GM18502 (cell line): ENCODE data around the gene LTB.

Experiments
- ATAC-seq: cut with Tn5 transposase; IDR thresholded peaks from one replicate; pipeline ENCODE4 v1.9.1; 2021; ENCODE audit warnings: mild to moderate bottlenecking; ENCODE audit not compliant: unreplicated experiment, poor library complexity

The LTB gene

DNA sequence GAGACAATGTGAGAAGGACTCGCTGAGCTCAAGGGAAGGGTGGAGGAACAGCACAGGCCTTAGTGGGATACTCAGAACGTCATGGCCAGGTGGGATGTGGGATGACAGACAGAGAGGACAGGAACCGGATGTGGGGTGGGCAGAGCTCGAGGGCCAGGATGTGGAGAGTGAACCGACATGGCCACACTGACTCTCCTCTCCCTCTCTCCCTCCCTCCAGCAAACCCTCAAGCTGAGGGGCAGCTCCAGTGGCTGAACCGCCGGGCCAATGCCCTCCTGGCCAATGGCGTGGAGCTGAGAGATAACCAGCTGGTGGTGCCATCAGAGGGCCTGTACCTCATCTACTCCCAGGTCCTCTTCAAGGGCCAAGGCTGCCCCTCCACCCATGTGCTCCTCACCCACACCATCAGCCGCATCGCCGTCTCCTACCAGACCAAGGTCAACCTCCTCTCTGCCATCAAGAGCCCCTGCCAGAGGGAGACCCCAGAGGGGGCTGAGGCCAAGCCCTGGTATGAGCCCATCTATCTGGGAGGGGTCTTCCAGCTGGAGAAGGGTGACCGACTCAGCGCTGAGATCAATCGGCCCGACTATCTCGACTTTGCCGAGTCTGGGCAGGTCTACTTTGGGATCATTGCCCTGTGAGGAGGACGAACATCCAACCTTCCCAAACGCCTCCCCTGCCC, 5.2 kb downstream of the LTB start:
- no peak for ATAC-seq

DNA sequence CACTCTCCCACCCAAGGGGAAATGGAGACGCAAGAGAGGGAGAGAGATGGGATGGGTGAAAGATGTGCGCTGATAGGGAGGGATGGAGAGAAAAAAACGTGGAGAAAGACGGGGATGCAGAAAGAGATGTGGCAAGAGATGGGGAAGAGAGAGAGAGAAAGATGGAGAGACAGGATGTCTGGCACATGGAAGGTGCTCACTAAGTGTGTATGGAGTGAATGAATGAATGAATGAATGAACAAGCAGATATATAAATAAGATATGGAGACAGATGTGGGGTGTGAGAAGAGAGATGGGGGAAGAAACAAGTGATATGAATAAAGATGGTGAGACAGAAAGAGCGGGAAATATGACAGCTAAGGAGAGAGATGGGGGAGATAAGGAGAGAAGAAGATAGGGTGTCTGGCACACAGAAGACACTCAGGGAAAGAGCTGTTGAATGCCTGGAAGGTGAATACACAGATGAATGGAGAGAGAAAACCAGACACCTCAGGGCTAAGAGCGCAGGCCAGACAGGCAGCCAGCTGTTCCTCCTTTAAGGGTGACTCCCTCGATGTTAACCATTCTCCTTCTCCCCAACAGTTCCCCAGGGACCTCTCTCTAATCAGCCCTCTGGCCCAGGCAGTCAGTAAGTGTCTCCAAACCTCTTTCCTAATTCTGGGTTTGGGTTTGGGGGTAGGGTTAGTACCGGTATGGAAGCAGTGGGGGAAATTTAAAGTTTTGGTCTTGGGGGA, 6.1 kb downstream of the LTB start:
- no peak for ATAC-seq

DNA sequence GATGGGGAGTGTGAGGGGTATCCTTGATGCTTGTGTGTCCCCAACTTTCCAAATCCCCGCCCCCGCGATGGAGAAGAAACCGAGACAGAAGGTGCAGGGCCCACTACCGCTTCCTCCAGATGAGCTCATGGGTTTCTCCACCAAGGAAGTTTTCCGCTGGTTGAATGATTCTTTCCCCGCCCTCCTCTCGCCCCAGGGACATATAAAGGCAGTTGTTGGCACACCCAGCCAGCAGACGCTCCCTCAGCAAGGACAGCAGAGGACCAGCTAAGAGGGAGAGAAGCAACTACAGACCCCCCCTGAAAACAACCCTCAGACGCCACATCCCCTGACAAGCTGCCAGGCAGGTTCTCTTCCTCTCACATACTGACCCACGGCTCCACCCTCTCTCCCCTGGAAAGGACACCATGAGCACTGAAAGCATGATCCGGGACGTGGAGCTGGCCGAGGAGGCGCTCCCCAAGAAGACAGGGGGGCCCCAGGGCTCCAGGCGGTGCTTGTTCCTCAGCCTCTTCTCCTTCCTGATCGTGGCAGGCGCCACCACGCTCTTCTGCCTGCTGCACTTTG, 6.8 kb downstream of the LTB start, which contains the start of gene TNF:
TNF (plus strand) TSS at position 231 of the 567 bp plus-strand sequence; CDS start at position 408, 177 bp downstream.
- ATAC-seq, result no peak

DNA sequence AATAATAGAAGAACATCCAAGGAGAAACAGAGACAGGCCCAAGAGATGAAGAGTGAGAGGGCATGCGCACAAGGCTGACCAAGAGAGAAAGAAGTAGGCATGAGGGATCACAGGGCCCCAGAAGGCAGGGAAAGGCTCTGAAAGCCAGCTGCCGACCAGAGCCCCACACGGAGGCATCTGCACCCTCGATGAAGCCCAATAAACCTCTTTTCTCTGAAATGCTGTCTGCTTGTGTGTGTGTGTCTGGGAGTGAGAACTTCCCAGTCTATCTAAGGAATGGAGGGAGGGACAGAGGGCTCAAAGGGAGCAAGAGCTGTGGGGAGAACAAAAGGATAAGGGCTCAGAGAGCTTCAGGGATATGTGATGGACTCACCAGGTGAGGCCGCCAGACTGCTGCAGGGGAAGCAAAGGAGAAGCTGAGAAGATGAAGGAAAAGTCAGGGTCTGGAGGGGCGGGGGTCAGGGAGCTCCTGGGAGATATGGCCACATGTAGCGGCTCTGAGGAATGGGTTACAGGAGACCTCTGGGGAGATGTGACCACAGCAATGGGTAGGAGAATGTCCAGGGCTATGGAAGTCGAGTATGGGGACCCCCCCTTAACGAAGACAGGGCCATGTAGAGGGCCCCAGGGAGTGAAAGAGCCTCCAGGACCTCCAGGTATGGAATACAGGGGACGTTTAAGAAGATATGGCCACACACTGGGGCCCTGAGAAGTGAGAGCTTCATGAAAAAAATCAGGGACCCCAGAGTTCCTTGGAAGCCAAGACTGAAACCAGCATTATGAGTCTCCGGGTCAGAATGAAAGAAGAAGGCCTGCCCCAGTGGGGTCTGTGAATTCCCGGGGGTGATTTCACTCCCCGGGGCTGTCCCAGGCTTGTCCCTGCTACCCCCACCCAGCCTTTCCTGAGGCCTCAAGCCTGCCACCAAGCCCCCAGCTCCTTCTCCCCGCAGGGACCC, 7.8 kb downstream of the LTB start:
- ATAC-seq, result no peak

DNA sequence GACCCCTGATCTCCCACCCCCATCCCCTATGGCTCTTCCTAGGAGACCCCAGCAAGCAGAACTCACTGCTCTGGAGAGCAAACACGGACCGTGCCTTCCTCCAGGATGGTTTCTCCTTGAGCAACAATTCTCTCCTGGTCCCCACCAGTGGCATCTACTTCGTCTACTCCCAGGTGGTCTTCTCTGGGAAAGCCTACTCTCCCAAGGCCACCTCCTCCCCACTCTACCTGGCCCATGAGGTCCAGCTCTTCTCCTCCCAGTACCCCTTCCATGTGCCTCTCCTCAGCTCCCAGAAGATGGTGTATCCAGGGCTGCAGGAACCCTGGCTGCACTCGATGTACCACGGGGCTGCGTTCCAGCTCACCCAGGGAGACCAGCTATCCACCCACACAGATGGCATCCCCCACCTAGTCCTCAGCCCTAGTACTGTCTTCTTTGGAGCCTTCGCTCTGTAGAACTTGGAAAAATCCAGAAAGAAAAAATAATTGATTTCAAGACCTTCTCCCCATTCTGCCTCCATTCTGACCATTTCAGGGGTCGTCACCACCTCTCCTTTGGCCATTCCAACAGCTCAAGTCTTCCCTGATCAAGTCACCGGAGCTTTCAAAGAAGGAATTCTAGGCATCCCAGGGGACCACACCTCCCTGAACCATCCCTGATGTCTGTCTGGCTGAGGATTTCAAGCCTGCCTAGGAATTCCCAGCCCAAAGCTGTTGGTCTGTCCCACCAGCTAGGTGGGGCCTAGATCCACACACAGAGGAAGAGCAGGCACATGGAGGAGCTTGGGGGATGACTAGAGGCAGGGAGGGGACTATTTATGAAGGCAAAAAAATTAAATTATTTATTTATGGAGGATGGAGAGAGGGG, 8.8 kb downstream of the LTB start:
- no peak for ATAC-seq

DNA sequence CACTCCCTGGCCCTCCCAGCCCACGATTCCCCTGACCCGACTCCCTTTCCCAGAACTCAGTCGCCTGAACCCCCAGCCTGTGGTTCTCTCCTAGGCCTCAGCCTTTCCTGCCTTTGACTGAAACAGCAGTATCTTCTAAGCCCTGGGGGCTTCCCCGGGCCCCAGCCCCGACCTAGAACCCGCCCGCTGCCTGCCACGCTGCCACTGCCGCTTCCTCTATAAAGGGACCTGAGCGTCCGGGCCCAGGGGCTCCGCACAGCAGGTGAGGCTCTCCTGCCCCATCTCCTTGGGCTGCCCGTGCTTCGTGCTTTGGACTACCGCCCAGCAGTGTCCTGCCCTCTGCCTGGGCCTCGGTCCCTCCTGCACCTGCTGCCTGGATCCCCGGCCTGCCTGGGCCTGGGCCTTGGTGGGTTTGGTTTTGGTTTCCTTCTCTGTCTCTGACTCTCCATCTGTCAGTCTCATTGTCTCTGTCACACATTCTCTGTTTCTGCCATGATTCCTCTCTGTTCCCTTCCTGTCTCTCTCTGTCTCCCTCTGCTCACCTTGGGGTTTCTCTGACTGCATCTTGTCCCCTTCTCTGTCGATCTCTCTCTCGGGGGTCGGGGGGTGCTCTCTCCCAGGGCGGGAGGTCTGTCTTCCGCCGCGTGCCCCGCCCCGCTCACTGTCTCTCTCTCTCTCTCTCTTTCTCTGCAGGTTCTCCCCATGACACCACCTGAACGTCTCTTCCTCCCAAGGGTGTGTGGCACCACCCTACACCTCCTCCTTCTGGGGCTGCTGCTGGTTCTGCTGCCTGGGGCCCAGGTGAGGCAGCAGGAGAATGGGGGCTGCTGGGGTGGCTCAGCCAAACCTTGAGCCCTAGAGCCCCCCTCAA, 9.9 kb downstream of the LTB start, which contains the start of gene LTA:
LTA (plus strand) TSS at position 249 of the 871 bp plus-strand sequence; CDS start at position 703, 454 bp downstream.
- no peak for ATAC-seq

DNA sequence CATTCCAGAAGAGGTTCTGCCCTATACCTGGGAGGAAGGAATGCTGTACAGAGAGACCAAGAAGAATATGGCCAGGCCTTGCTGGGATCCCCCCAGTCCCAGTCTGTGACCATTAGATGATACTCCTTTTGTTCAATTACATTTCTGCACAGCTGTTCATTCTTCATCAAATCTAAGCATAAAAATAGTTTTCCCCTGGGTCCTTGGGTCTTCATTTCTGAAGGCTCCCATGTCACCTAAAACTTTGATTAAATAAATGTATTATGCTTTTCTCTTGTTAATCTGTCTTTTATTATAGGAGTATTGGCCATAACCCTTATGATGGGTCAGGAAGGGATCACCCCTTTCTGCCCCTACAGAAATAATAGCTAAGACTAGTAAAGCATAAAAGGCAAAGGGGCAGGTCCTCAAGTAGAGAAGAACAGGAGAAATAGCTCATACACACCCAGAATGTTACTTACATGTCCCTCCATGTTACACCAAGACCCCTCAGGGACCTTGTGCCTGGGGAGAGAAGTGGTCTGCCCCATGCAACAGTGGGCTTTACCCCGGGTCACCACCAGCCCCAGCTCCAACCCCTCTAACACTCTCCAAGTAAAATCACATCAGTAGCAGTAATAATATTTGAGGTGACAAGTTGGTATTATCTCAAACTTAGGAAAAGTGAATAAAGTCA, 12.2 kb downstream of the LTB start:
- ATAC-seq, result no peak

DNA sequence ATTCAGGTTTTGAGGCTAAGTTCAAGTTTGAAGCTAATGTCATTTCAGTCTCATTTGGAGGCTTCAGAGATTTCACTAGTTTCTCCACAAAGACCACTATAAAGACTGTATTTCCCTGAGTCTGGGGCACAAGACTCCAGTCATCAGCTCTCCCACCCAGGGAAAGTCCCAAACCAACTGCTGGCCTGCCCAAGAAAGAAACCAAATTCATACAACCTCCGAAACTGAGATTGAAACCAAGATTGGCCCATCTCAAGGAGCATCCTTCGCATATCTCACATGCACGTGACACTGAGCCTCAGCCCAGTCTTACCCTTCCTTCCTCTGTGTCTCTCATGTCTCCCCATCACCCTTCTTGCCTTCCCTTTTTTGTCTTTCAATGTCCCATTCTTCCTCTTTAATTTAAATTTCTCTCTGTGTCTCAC, 13.7 kb downstream of the LTB start:
- ATAC-seq, result peak; percentile 68

DNA sequence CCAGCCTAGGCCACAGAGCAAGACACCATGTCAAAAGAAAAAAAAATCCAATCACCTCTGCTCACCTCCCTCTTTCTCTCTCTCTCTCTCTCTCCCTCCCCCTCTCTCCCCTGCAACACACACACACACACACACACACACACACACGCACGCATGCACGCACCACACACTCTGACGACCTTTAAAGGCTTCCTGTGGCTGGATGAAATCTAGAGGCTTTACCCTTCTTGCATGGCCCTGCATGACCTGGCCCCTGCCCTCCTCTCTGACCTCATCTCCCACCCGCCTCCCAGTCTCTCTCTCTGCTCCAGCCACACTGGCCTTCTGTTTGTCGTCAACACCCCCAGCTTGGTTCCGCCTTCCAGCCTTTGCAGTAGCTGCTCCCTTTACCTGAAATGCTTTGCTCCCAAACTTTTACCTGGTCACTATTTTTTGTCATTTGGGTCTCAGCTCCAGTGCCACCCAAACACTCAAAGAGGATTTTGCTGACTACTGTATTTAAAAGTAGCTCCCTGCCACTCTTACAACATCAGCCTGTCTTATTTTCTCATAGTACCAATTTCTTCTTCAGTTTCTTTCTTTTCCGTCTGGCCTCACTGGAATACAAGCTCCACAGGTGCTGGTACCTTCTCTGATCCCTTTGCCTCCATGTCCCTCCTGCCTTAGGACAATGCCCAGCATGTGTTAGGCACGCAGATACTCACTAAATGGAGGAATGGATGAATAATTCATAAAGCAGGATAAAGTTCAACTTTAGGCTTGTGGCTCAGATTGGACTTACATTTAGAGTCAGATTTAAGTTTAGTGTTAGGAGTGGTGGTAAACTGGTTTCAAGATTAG, 14.5 kb downstream of the LTB start:
- no peak for ATAC-seq

DNA sequence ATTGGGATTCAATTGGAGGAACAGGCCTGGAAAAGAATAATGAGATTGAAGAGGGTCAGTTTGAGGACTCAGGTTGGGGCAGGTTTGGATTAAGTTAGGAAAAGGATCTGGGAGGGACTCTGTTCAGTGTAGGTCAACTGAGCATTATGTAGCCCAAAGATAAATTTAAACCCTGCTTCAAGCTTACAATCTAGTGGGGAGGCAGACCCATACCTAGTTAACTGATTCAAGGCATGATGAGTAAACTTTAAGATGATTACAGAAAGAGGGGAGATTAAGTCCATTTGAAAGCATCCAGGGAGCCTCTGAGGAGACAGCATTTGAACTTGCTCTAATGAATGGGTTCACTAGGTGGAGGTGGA, 21.5 kb downstream of the LTB start:
- no peak for ATAC-seq

DNA sequence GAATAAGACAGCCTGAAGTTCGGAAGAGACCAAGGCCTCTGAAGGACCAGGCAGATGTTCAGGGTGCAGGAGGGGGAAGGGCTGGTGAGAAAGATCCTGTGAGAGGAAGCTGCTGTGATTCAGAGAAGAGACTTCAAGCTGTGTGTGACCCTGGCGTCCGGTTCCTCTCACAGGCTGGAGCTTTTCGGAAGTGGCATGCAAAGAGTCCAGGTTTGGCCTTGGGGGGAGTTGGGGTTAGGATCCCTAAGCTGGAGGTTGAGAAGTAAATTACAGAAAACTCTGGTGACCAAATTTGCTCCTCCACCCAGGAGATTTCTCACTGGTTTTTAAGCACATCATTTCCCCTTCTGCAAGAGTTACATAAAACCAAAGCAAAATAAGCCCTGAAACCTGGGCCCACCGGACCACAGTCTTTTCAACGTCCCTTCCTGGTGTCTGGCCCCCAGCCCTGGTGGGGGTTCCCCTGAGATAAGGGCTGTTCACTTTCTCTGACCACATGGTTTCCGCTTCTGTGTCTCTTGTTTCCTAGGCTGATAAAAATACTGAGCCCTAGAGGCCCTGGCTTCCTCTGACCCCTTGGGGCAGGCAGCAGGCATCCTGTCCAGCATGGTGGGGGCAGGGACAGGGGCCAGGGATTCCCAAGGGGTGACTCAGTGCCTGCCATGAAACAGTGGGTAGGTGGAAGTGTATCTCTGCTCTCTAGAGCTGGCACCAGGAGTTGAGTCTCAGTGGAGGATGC, 22.1 kb downstream of the LTB start:
- peak; percentile 62 for ATAC-seq

DNA sequence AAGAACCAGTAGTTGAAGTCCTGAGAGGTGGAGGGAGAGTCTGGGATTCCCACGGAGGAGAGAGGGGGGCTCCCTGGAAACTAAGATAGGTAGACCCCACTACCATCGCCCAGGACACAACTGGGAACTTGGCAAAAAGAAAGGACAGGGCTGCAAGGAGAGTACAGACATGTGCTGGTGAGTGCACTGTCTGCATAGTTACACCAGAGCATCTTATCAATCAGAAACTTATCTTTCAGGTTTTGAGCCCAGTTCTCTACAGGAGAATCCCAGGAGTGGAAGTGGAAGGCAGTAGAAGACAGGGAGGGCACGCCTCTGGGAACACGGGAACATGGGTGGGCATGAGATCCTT, 22.6 kb downstream of the LTB start:
- ATAC-seq, result no peak

DNA sequence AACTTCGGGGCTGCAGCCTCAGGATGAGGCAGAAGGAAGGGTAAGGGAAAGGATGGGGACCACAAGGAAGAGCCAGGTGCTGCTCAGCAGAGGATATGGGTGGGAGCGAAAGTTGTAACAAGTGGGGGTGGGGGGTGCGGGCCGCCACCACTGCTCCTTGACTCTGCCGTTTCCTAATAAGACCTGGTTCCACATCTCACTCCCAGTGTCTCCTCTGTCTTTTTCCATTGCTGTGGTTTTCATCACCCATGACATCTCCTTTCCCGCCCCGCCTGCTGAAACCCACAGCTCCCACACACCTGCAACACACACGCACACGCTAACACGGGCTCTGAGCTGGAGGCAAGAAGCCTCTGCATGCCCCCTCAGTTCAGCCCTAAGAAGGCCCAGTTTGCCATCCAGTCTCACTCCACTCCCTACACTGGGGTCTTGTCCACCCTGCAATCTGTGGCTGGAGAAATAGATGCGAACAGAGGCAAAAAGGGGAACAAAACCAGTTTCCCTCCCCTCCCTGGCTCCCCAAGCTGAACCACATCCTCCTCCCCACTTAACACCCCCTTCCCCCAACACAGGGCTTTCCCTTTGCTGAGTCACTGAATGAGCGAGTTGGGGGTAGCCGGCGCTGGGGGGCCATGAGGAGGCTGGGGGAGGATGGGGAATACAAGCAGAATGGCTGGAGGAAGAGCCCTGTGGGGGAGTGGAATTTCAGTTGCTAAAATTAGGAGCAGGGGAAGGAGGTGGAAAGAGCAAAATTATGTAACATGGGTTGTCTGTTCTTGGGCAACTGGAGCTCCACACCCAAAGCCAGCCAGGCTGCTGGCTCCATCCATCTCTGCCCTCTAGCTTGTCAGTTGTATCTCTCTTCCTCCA, 23.4 kb downstream of the LTB start:
- ATAC-seq, result peak; percentile 32

DNA sequence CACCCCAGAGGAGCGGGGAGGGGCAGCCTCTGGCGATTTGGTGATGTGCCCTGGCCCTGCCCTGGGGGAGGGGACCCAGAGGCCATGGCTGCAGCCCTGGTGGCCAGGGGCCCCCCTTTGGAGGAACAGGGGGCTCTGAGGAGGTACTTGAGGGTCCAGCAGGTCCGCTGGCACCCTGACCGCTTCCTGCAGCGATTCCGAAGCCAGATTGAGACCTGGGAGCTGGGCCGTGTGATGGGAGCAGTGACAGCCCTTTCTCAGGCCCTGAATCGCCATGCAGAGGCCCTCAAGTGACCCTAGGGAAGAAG, 24.0 kb downstream of the LTB start:
- no peak for ATAC-seq

DNA sequence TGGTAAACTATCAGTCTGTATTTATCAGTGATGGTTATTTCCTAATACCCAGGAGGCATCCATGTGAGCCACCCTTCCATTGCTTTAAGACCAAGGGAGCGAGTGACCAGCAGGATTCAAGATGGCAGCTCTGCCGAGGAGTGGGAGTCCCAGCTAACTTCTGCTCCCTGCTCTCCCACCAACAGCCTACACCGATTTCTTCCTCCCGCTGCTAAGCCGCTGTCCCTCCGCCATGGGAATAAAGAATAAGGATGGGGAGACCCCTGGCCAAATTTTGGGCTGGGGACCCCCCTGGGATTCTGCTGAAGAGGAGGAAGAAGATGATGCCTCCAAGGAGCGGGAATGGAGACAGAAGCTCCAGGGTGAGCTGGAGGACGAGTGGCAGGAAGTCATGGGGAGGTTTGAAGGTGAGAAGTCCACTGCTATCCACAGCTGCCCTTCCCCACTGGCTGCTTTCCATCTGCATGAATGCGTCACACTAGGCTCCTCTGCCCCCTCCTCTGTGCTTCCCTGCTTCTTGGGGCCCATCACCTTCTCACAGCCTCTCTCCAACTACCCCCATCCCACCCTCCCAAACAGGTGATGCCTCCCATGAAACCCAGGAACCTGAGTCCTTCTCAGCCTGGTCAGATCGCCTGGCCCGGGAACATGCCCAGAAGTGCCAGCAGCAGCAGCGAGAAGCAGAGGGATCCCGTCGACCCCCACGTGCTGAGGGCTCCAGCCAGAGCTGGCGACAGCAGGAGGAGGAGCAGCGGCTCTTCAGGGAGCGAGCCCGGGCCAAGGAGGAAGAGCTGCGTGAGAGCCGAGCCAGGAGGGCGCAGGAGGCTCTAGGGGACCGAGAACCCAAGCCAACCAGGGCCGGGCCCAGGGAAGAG, 24.5 kb downstream of the LTB start:
- no peak for ATAC-seq
